Psoas muscle (tissue), 8 donors: ENCODE results near the gene SPTBN1. TPM values are rescaled to one million over a fixed set of nuclear protein-coding genes. Genes with fewer than 3 reads are reported as not detected.

Experiments
- ATAC-seq, 4 donors: fragments of 200-7000 bp; cut with Tn5 transposase; one replicate each; pipeline ENCODE4 v1.9.1; 2020; ENCODE audit warnings: moderate library complexity in 3 of 4, mild to moderate bottlenecking in 2 of 4
- DNase-seq, 2 donors: peaks; one replicate each; pipeline ENCODE4 v3.0.0-alpha.2; 2020
- H3K27ac ChIP-seq: fragments of 200-600 bp; one replicate; pipeline ENCODE4 v1.8.0; 2022
- H3K27me3 ChIP-seq, 3 donors: fragments of 200-600 bp in 1 of 3; one replicate each; pipeline versions ENCODE4 v1.6.1 to v1.8.0; 2013 to 2022; ENCODE audit warnings: low read length in 2 of 3, mild to moderate bottlenecking in 2 of 3, moderate library complexity in 1 of 3; ENCODE audit not compliant: insufficient read depth in 3 of 3
- H3K36me3 ChIP-seq, 2 donors: fragments of 200-600 bp in 1 of 2; one replicate each; pipeline versions ENCODE4 v1.6.1 to v1.8.0; 2013 to 2022; ENCODE audit warnings: low read depth in 1 of 2, mild to moderate bottlenecking in 1 of 2, moderate library complexity in 1 of 2; ENCODE audit not compliant: insufficient read depth in 1 of 2
- H3K4me1 ChIP-seq: fragments of 200-600 bp; one replicate; pipeline ENCODE4 v1.8.0; 2022
- H3K4me3 ChIP-seq: fragments of 200-600 bp; one replicate; pipeline ENCODE4 v1.8.0; 2022; ENCODE audit warnings: mild to moderate bottlenecking
- H3K9me3 ChIP-seq: fragments of 200-600 bp; one replicate; pipeline ENCODE4 v1.8.0; 2022
- CTCF ChIP-seq: fragments of 200-600 bp; IDR thresholded peaks from one replicate; pipeline ENCODE4 v1.8.0; 2022; ENCODE audit warnings: antibody characterized with exemption
- WGBS, 3 donors: extraction: QIAGEN DNeasy Blood & Tissue Kit; methylation state at CpG; one replicate each; pipeline versions ENCODE4 v1.1.6 to v1.1.7; 2013; 5-methylcytosine and 5-hydroxymethylcytosine counted together
- intact Hi-C, 2 donors: fragments of 100-400 bp; cut with DNase I; formaldehyde crosslinking; loops; one replicate each; pipeline versions ENCODE4 v1.11.0 to v1.14.2; 2022
- polyA plus RNA-seq, 3 donors: library from polyadenylated mRNA; stranded (reverse); fragments of 200-250 nt; gene quantifications; one replicate each; pipeline ENCODE4 v1.2.3, GENCODE V29; 2013
- total RNA-seq, 4 donors: library from RNA; stranded (reverse); fragmentation: NEBNext Ultra II Directional in 2 of 4; extraction: Animal tissue kit (Norgen Biotek cat#: 25700) in 2 of 4; gene quantifications; one replicate each; pipeline versions ENCODE4 v1.2.1 to v1.2.4, GENCODE V29; 2021 to 2023
- donor health status: healthy with polysubstance abuse.
- donor health status: DM: no; HTN: no; CAD: no; lungs with moderate emphysema.
- donor health status: Bipolar disorder and iron deficiency.
- donor health status: healthy.
- donor health status: DM: yes; HTN: yes; CAD: no.
- donor health status: DM: no; HTN: no; CAD: no.
- donor health status: DM: no; HTN: no; CAD: no.
- donor health status: DM: yes; HTN: yes; CAD: no.

SPTBN1 gene
- total and polyA plus RNA-seq, 7 donors = 22.9 to 180 (median 87.8) TPM

GRCh38 chr2:54653572-54654204, 197.6 kb downstream of the SPTBN1 start:
- WGBS, 3 donors = 92 to 94% (median 93%) methylated on average over 26 of the region's 26 CpGs
- Histone ChIP-seq H3K4me3 (no peak overlapping the region), H3K27ac (no peak overlapping the region), H3K36me3 (peaks cover 16 to 100% of the 10 kb centered on the region in 2 donors), H3K4me1 (no peaks in the 10 kb centered on the region), H3K9me3 (no peaks in the 10 kb centered on the region), H3K27me3 (no peaks in the 10 kb centered on the region)
- intact Hi-C loops = loop anchor here in 1 of 2 donors (2.0 kb wide), 1 partner anchor 131 kb away; no protein-coding TSS in a partner anchor
- DNase-seq = peak in 1 of 2 donors; percentile 31
- no peak for TF ChIP-seq CTCF
- ATAC-seq = no peak

GRCh38 chr2:54655046-54655809, 199.1 kb downstream of the SPTBN1 start:
- no peak for TF ChIP-seq CTCF
- H3K4me1 ChIP-seq = no peaks in the 10 kb centered on the region
- H3K27ac ChIP-seq = no peak overlapping the region
- no peaks in the 10 kb centered on the region for H3K9me3 ChIP-seq
- H3K4me3 ChIP-seq = no peak overlapping the region
- 89 to 92% (median 91%) methylated on average over 14 of the region's 14 CpGs for WGBS, 3 donors
- H3K27me3 ChIP-seq = no peaks in the 10 kb centered on the region
- intact Hi-C loops = loop anchor here in 1 of 2 donors (2.0 to 5.0 kb wide), 4 partner anchors 47 to 357 kb away; no protein-coding TSS in a partner anchor
- peaks cover 10 to 100% of the 10 kb centered on the region in 2 donors for H3K36me3 ChIP-seq
- no peak for DNase-seq
- ATAC-seq = no peak

- H3K9me3 ChIP-seq = no peaks in the 10 kb centered on the region
- no peak overlapping the region for H3K4me3 ChIP-seq
- WGBS, 3 donors = 84 to 89% (median 84%) methylated on average over 3 of the region's 3 CpGs
- DNase-seq (no peak), ATAC-seq (no peak)
- no peak overlapping the region for H3K27ac ChIP-seq
- intact Hi-C loops = loop anchor here in 1 of 2 donors (5.0 kb wide), 3 partner anchors 45 to 355 kb away; no protein-coding TSS in a partner anchor
- no peaks in the 10 kb centered on the region for H3K4me1 ChIP-seq
- no peak for TF ChIP-seq CTCF
- H3K36me3 ChIP-seq = peaks cover 7 to 100% of the 10 kb centered on the region in 2 donors
- H3K27me3 ChIP-seq = no peaks in the 10 kb centered on the region
These were observed 200.7 kb downstream of the SPTBN1 start for GRCh38 chr2:54656863-54657262.

GRCh38 chr2:54657664-54658083, 201.5 kb downstream of the SPTBN1 start:
- intact Hi-C loops = loop anchor here in 1 of 2 donors (5.0 kb wide), 3 partner anchors 45 to 355 kb away; no protein-coding TSS in a partner anchor
- 75 to 77% (median 75%) methylated on average over 12 of the region's 12 CpGs for WGBS, 3 donors
- Histone ChIP-seq H3K36me3 (peaks cover 8 to 100% of the 10 kb centered on the region in 2 donors), H3K4me3 (no peak overlapping the region), H3K27ac (no peak overlapping the region), H3K27me3 (no peaks in the 10 kb centered on the region), H3K4me1 (no peaks in the 10 kb centered on the region), H3K9me3 (no peaks in the 10 kb centered on the region)
- ATAC-seq (peak; percentile 82 to 92 (median 88)), DNase-seq (peak; percentile 61 to 72)
- peak; percentile 60 for TF ChIP-seq CTCF
